Natural killer cell treated with Interleukin-12 subunit alpha and Interleukin-12 subunit beta and Interleukin-15 and Interleukin-18, amount 100 ng/mL, for 72 hours (primary cell): ENCODE data around the gene ZNF521. TPM values are rescaled to one million over a fixed set of nuclear protein-coding genes. Genes with fewer than 3 reads are reported as not detected.

ENCODE experiments used
- ATAC-seq, 2 donors: fragments of 150-1000 bp; cut with Tn5 transposase in 1 of 2; sonication (Bioruptor Pico), chemical (Tn5 transposase) in 1 of 2; 2 replicates each; pipeline ENCODE4 v1.10.0; 2021
- DNase-seq: peaks from one replicate; pipeline ENCODE4 v3.0.0; 2022; ENCODE audit warnings: low spot score
- H3K27ac Mint-ChIP-seq, 2 donors: 1 replicate in 1 of 2; 2 replicates in 1 of 2; pipeline ENCODE4 v1.8.0; 2022; ENCODE audit warnings: mixed read lengths in 2 of 2, mild to moderate bottlenecking in 1 of 2, moderate library complexity in 1 of 2
- H3K27me3 Mint-ChIP-seq, 2 donors: 1 replicate in 1 of 2; 2 replicates in 1 of 2; pipeline ENCODE4 v1.8.0; 2022; ENCODE audit warnings: mixed read lengths in 2 of 2
- H3K36me3 Mint-ChIP-seq: one replicate; pipeline ENCODE4 v1.8.0; 2022; ENCODE audit warnings: mixed read lengths
- H3K4me1 Mint-ChIP-seq, 2 donors: 1 replicate in 1 of 2; 2 replicates in 1 of 2; pipeline ENCODE4 v1.8.0; 2022; ENCODE audit warnings: low read depth in 2 of 2, mixed read lengths in 2 of 2, mild to moderate bottlenecking in 1 of 2
- H3K4me3 Mint-ChIP-seq: one replicate; pipeline ENCODE4 v1.8.0; 2022; ENCODE audit warnings: mixed read lengths
- H3K9me3 Mint-ChIP-seq: 2 replicates; pipeline ENCODE4 v1.8.0; 2022; ENCODE audit warnings: mixed read lengths
- total RNA-seq, 2 donors: library from RNA; stranded (reverse); gene quantifications; one replicate each; pipeline ENCODE4 v1.2.3, GENCODE V29; 2022

ZNF521 gene
- total RNA-seq, 2 donors from 2014 or later = 1.8 TPM; not detected in 1

- peaks cover 31 to 44% of the 10 kb centered on the region in 2 donors for H3K27me3 Mint-ChIP-seq
- H3K9me3 Mint-ChIP-seq = no peaks in the 10 kb centered on the region
- peak in 1 of 2 donors; percentile 44 for ATAC-seq
- H3K36me3 Mint-ChIP-seq = no peaks in the 10 kb centered on the region
- H3K4me1 Mint-ChIP-seq = peaks cover 4 to 8% of the 10 kb centered on the region in 2 donors
- H3K27ac Mint-ChIP-seq = no peak overlapping the region
- DNase-seq = no peak
- peak overlapping the region; percentile 69 for H3K4me3 Mint-ChIP-seq
Observed at GRCh38 chr18:25349131-25349925, 2.6 kb downstream of the ZNF521 start.

GRCh38 chr18:25348386-25349130 is 3.4 kb downstream of the ZNF521 start:
- H3K4me1 Mint-ChIP-seq = peaks cover 4 to 8% of the 10 kb centered on the region in 2 donors
- DNase-seq (no peak), ATAC-seq (no peak)
- H3K36me3 Mint-ChIP-seq = no peaks in the 10 kb centered on the region
- H3K4me3 Mint-ChIP-seq = peak overlapping the region; percentile 69
- no peak overlapping the region for H3K27ac Mint-ChIP-seq
- H3K9me3 Mint-ChIP-seq = no peaks in the 10 kb centered on the region
- H3K27me3 Mint-ChIP-seq = peaks cover 32 to 44% of the 10 kb centered on the region in 2 donors

- Mint-ChIP-seq H3K27ac (no peak overlapping the region), H3K9me3 (no peaks in the 10 kb centered on the region), H3K27me3 (peaks cover 38 to 50% of the 10 kb centered on the region in 2 donors), H3K4me3 (no peak overlapping the region), H3K4me1 (peaks cover 4 to 8% of the 10 kb centered on the region in 2 donors), H3K36me3 (no peaks in the 10 kb centered on the region)
- ATAC-seq = no peak
- no peak for DNase-seq
Observed at GRCh38 chr18:25346561-25346960, 5.4 kb downstream of the ZNF521 start.

DNA sequence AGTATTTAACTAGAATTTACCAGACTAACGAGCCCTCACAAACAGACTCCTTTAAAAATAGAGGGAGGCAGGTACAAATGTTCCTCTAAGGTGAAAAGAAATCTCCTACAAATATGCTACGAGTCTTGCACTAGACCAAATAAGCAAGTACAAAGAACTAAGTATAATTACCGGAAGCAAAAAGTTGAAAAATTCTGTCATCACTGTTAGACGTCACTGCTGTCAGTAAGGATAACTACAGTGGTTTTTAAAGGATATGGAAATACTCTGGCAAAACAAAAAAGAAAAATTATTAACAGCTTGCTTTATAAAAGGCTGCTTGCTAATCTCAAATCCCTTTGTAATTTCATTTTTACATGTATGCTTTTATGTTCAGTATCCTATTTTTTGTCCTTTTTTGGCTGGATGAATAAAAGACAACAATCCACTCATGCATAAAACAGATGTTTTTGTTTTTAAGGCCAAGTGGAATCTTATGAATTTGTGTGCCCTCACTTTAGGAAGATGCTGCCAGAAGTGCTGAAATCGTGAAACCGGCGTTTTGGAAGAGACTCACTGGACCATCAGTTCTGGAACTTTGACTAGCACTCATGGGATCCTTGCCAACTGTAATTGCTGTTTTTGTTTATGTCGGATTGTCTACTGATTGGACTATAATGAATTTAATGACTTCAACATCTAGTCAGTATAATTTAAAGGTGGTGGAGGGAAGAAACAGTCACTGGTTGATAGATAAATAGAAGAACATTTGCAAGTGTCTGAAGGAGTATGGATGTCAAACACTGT is 6.7 kb downstream of the ZNF521 start:
- Mint-ChIP-seq H3K4me1 (peaks cover 0 to 4% of the 10 kb centered on the region in 2 donors), H3K9me3 (no peaks in the 10 kb centered on the region), H3K27me3 (peaks cover 36 to 50% of the 10 kb centered on the region in 2 donors), H3K4me3 (no peak overlapping the region), H3K36me3 (no peaks in the 10 kb centered on the region), H3K27ac (no peak overlapping the region)
- ATAC-seq = no peak
- DNase-seq = no peak

- Mint-ChIP-seq H3K9me3 (no peaks in the 10 kb centered on the region), H3K4me1 (no peaks in the 10 kb centered on the region), H3K4me3 (no peak overlapping the region), H3K36me3 (no peaks in the 10 kb centered on the region), H3K27ac (no peak overlapping the region), H3K27me3 (peaks cover 22 to 39% of the 10 kb centered on the region in 2 donors)
- no peak for ATAC-seq
- DNase-seq = no peak
Observed at GRCh38 chr18:25341831-25342230, 10.1 kb downstream of the ZNF521 start.

DNA sequence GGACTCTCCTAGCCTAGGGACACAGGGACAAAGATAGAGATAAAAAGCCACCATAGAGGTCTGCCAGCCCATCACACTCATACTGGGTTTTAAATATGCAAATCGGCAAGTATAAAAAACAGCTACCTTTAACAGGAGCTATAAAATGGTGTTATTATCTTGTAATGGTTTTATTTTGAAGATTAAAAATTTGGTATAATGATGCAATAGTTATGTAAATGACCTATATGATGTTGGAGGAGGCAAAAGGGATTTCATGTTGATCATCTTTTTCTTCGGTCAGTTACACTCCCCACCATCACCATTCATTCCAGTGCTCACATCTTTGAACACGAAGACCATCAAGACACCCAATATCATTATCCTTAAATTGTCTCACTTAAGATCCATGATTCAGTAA is 11.2 kb downstream of the ZNF521 start:
- Mint-ChIP-seq H3K4me3 (no peak overlapping the region), H3K27me3 (peaks cover 20 to 36% of the 10 kb centered on the region in 2 donors), H3K9me3 (no peaks in the 10 kb centered on the region), H3K4me1 (no peaks in the 10 kb centered on the region), H3K36me3 (no peaks in the 10 kb centered on the region), H3K27ac (no peak overlapping the region)
- ATAC-seq = no peak
- DNase-seq = no peak

DNA sequence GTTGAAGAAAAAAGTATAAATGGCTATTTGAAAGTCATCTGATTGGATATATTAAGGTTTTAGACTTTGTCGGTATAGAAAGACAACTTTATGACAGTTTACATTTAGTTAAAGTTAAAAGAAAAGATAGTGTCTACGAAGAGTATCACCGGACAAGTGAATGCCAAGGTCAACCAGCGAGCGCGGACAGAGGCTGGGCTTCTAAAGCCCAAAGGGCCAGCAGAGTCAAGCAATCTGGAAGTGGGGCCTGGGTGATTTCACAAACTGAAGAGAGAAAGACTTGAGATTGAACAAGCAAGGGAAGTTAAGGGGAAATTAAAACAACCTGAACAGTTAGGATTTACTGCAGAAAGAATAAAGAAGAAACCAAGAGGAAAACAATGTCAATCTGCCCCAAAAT is 16.3 kb downstream of the ZNF521 start:
- H3K27ac Mint-ChIP-seq = no peak overlapping the region
- DNase-seq (no peak), ATAC-seq (no peak)
- no peak overlapping the region for H3K4me3 Mint-ChIP-seq
- peaks cover 15 to 21% of the 10 kb centered on the region in 2 donors for H3K27me3 Mint-ChIP-seq
- no peaks in the 10 kb centered on the region for H3K4me1 Mint-ChIP-seq
- no peaks in the 10 kb centered on the region for H3K9me3 Mint-ChIP-seq
- no peaks in the 10 kb centered on the region for H3K36me3 Mint-ChIP-seq

- no peaks in the 10 kb centered on the region for H3K4me1 Mint-ChIP-seq
- no peak for ATAC-seq
- peaks cover 13 to 23% of the 10 kb centered on the region in 2 donors for H3K27me3 Mint-ChIP-seq
- H3K9me3 Mint-ChIP-seq = no peaks in the 10 kb centered on the region
- no peak overlapping the region for H3K4me3 Mint-ChIP-seq
- no peak overlapping the region for H3K27ac Mint-ChIP-seq
- no peaks in the 10 kb centered on the region for H3K36me3 Mint-ChIP-seq
- no peak for DNase-seq
Observed at GRCh38 chr18:25335062-25335461, 16.9 kb downstream of the ZNF521 start.

GRCh38 chr18:25334588-25334987 is 17.4 kb downstream of the ZNF521 start:
- DNase-seq (no peak), ATAC-seq (no peak)
- no peaks in the 10 kb centered on the region for H3K36me3 Mint-ChIP-seq
- peaks cover 16 to 22% of the 10 kb centered on the region in 2 donors for H3K27me3 Mint-ChIP-seq
- H3K9me3 Mint-ChIP-seq = no peaks in the 10 kb centered on the region
- H3K4me1 Mint-ChIP-seq = no peaks in the 10 kb centered on the region
- H3K27ac Mint-ChIP-seq = no peak overlapping the region
- H3K4me3 Mint-ChIP-seq = no peak overlapping the region

- no peak for DNase-seq
- Mint-ChIP-seq H3K27ac (no peak overlapping the region), H3K27me3 (peaks cover 18 to 25% of the 10 kb centered on the region in 2 donors), H3K4me3 (no peak overlapping the region), H3K36me3 (no peaks in the 10 kb centered on the region), H3K9me3 (no peaks in the 10 kb centered on the region), H3K4me1 (no peaks in the 10 kb centered on the region)
- ATAC-seq = no peak
Observed at GRCh38 chr18:25332002-25332401, 20.0 kb downstream of the ZNF521 start.

- no peaks in the 10 kb centered on the region for H3K9me3 Mint-ChIP-seq
- H3K36me3 Mint-ChIP-seq = no peaks in the 10 kb centered on the region
- peaks cover 27 to 31% of the 10 kb centered on the region in 2 donors for H3K27me3 Mint-ChIP-seq
- DNase-seq (no peak), ATAC-seq (no peak)
- no peak overlapping the region for H3K4me3 Mint-ChIP-seq
- H3K27ac Mint-ChIP-seq = no peak overlapping the region
- no peaks in the 10 kb centered on the region for H3K4me1 Mint-ChIP-seq
Observed at GRCh38 chr18:25329783-25330182, 22.2 kb downstream of the ZNF521 start.

DNA sequence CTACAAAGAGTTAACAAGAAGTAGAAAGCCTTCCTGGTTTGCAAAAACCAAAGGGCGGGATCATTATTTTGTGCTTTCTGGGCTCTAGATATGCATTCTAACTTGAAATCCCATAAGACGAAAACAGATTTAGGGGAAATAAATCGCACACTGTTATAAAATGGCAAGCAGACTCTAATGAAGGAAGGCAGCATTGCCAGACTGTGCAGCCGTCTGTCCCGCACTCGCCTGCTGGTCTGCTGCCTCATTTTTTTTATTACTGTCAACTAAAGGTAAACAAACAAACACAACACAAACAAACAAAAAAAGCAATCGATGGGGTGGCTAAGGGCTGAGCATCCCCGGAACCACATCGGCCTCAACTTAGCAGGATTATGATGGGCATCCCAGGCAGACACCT is 24.4 kb downstream of the ZNF521 start:
- no peak overlapping the region for H3K4me3 Mint-ChIP-seq
- H3K27ac Mint-ChIP-seq = no peak overlapping the region
- DNase-seq = no peak
- H3K36me3 Mint-ChIP-seq = no peaks in the 10 kb centered on the region
- H3K4me1 Mint-ChIP-seq = no peaks in the 10 kb centered on the region
- no peak for ATAC-seq
- no peaks in the 10 kb centered on the region for H3K9me3 Mint-ChIP-seq
- H3K27me3 Mint-ChIP-seq = peaks cover 27 to 33% of the 10 kb centered on the region in 2 donors

DNA sequence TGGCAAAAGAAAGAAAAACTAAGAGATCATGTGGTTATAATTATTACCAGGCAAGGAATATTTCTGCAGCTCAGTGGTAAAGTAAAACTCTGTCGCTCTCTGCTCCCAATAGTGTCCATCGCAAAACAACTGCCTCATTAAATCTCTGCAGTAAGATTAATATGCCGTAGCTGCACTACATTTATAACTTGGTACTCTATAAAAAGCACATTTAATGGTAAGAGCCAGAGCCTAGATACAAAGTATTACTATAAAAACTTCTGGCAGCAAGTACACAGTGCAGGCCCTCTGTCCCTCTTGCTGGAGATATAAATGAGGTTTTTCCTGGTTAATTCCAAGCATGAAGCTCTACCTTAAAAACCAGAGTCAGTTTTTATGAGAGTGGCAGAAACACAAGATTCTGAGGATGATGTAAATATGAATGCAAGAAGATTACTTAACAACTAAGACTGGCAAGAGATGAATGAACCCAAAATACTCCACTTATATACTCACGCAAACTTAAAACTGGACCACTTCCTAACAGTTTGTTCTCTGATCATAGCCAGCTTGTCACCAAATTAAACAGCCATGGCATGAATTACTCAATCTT is 25.5 kb downstream of the ZNF521 start:
- H3K9me3 Mint-ChIP-seq = no peaks in the 10 kb centered on the region
- H3K36me3 Mint-ChIP-seq = no peaks in the 10 kb centered on the region
- no peak overlapping the region for H3K27ac Mint-ChIP-seq
- H3K4me1 Mint-ChIP-seq = no peaks in the 10 kb centered on the region
- DNase-seq (no peak), ATAC-seq (no peak)
- no peak overlapping the region for H3K4me3 Mint-ChIP-seq
- peaks cover 35 to 41% of the 10 kb centered on the region in 2 donors for H3K27me3 Mint-ChIP-seq
